ENCODE data around the gene TRERF1. TPM values are rescaled to one million over a fixed set of nuclear protein-coding genes. Genes with fewer than 3 reads are reported as not detected.

TRERF1 gene
- total RNA-seq, 2 donors from 2014 or later: 33.2 to 35.3 TPM

DNA sequence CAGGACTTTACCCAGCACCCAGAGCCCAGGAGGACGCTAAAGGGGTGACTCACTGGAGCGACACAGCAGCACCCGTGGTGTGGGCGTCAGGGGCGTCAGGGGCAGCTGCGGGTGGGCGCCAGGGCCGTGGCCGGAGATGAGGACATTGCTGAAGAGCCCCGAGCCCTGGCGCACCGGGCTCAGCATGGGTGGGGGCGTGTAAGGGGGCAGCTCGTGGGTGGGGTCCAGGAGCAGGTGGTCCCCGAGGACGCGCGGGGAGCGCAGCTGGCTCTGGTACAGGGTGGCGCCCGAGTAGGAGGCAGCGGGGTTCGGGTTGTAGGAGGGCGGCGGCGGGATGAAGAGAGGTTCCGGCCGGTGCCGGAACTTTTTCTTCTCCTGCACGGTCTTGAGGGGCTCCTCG is 192.4 kb downstream of the TRERF1 start:
- Mint-ChIP-seq H3K27ac (no peak overlapping the region), H3K4me3 (no peak overlapping the region), H3K27me3 (no peaks in the 10 kb centered on the region), H3K9me3 (no peaks in the 10 kb centered on the region), H3K36me3 (peaks cover 9% of the 10 kb centered on the region), H3K4me1 (ENCODE audit: low read depth in 2 of 2) (peaks cover 14 to 15% of the 10 kb centered on the region in 2 donors)
- DNase-seq (ENCODE audit: low spot score) (no peak), ATAC-seq (no peak)

DNA sequence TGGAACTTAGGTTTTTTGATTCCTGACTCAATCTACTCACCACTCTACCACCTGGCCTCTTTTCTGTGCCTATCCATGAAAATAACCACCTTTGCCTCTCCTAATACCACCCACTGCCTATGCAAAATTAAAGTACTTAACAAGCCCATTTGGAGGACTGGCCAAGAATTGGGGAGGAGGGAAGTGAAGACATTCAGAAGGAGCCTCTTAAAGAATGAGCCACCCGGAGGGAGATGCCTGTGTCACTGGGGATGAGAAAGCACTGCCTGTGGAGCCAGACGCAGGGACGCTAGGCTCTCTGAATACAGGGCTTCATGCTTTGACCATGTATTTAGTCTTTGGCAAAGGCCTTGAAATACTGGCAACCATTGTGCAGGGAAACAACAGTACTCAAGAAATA is 194.1 kb downstream of the TRERF1 start:
- no peak overlapping the region for H3K4me3 Mint-ChIP-seq
- peaks cover 17 to 21% of the 10 kb centered on the region in 2 donors for H3K4me1 Mint-ChIP-seq (ENCODE audit: low read depth in 2 of 2)
- no peak for ATAC-seq
- H3K9me3 Mint-ChIP-seq: no peaks in the 10 kb centered on the region
- no peaks in the 10 kb centered on the region for H3K27me3 Mint-ChIP-seq
- no peak for DNase-seq (ENCODE audit: low spot score)
- H3K27ac Mint-ChIP-seq: no peak overlapping the region
- peaks cover 14% of the 10 kb centered on the region for H3K36me3 Mint-ChIP-seq

- Mint-ChIP-seq H3K4me3 (no peak overlapping the region), H3K9me3 (no peaks in the 10 kb centered on the region), H3K4me1 (ENCODE audit: low read depth in 2 of 2) (peaks cover 20 to 24% of the 10 kb centered on the region in 2 donors), H3K36me3 (peaks cover 14% of the 10 kb centered on the region), H3K27ac (peak overlapping the region in 1 of 2 donors; percentile 61), H3K27me3 (no peaks in the 10 kb centered on the region)
- no peak for ATAC-seq
- no peak for DNase-seq (ENCODE audit: low spot score)
Measured at GRCh38 chr6:42257063-42257462, 194.7 kb downstream of the TRERF1 start.

GRCh38 chr6:42255050-42255449 is 196.7 kb downstream of the TRERF1 start:
- ATAC-seq: no peak

DNA sequence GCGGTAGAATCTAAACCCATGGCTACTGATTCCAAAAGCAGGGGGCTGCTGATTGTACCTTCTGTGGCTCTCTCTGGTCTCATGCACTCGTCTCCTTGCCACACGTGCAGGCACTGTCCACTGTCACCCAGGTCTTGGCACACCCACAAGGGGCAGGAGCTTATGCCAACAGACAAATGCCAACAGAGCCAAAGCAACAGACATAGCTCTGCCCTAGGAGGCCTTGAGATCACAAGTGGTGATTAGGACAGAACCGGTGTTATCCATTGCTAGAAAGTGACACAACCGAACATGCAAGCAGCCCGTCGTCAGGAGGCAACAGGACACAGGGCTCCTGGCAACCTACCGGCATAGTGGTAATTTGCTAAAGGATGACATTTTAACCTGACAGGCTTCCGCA is 197.2 kb downstream of the TRERF1 start:
- DNase-seq (ENCODE audit: low spot score): no peak
- H3K9me3 Mint-ChIP-seq: no peaks in the 10 kb centered on the region
- peaks cover 14% of the 10 kb centered on the region for H3K36me3 Mint-ChIP-seq
- no peaks in the 10 kb centered on the region for H3K27me3 Mint-ChIP-seq
- no peak overlapping the region for H3K27ac Mint-ChIP-seq
- peaks cover 13 to 15% of the 10 kb centered on the region in 2 donors for H3K4me1 Mint-ChIP-seq (ENCODE audit: low read depth in 2 of 2)
- peak in 1 of 2 donors; percentile 21 for ATAC-seq
- H3K4me3 Mint-ChIP-seq: no peak overlapping the region

More at GRCh38 chr6:42255050-42255449, 196.7 kb downstream of the TRERF1 start:
- H3K27ac Mint-ChIP-seq: peak overlapping the region in 1 of 2 donors; percentile 41
- peaks cover 14% of the 10 kb centered on the region for H3K36me3 Mint-ChIP-seq
- H3K4me1 Mint-ChIP-seq (ENCODE audit: low read depth in 2 of 2): peaks cover 13 to 15% of the 10 kb centered on the region in 2 donors
- H3K4me3 Mint-ChIP-seq: no peak overlapping the region
- H3K27me3 Mint-ChIP-seq: no peaks in the 10 kb centered on the region
- no peaks in the 10 kb centered on the region for H3K9me3 Mint-ChIP-seq
- DNase-seq (ENCODE audit: low spot score): no peak

- Mint-ChIP-seq H3K27me3 (no peaks in the 10 kb centered on the region), H3K36me3 (peaks cover 14% of the 10 kb centered on the region), H3K9me3 (no peaks in the 10 kb centered on the region), H3K4me1 (ENCODE audit: low read depth in 2 of 2) (peaks cover 13 to 15% of the 10 kb centered on the region in 2 donors), H3K4me3 (no peak overlapping the region), H3K27ac (peak overlapping the region; percentile 50 to 51)
- DNase-seq (ENCODE audit: low spot score) (no peak), ATAC-seq (no peak)
Measured at GRCh38 chr6:42251911-42252637, 199.7 kb downstream of the TRERF1 start.

DNA sequence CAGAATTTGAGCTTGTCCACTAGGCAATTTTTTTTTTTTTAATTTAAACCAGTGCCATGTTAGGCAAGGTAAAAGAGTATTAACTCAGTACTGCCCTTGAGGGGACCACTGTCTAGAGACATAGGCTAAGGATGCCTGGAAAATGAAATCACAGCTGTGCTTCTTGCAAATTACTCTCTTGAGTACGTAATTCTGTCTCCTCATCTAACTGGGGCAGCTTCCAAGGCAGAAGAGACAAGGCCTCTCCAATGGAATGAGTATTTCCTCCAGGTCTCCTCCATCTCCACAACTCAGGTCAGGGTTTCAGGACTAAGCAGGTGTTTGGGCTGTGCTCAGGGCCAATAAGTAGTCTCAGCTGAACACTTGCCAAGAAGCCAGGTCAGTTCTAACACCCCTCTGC is 200.2 kb downstream of the TRERF1 start:
- Mint-ChIP-seq H3K27ac (peak overlapping the region in 1 of 2 donors; percentile 50), H3K36me3 (peaks cover 12% of the 10 kb centered on the region), H3K27me3 (no peaks in the 10 kb centered on the region), H3K4me1 (ENCODE audit: low read depth in 2 of 2) (peaks cover 13 to 15% of the 10 kb centered on the region in 2 donors), H3K4me3 (no peak overlapping the region), H3K9me3 (no peaks in the 10 kb centered on the region)
- no peak for ATAC-seq
- DNase-seq (ENCODE audit: low spot score): no peak

- Mint-ChIP-seq H3K27ac (no peak overlapping the region), H3K4me1 (ENCODE audit: low read depth in 2 of 2) (peaks cover 13 to 15% of the 10 kb centered on the region in 2 donors), H3K36me3 (peaks cover 10% of the 10 kb centered on the region), H3K9me3 (no peaks in the 10 kb centered on the region), H3K27me3 (no peaks in the 10 kb centered on the region), H3K4me3 (no peak overlapping the region)
- DNase-seq (ENCODE audit: low spot score) (no peak), ATAC-seq (no peak)
Measured at GRCh38 chr6:42250274-42250931, 201.3 kb downstream of the TRERF1 start.

- ATAC-seq: no peak
- Mint-ChIP-seq H3K27me3 (no peaks in the 10 kb centered on the region), H3K27ac (no peak overlapping the region), H3K4me1 (ENCODE audit: low read depth in 2 of 2) (peaks cover 13 to 15% of the 10 kb centered on the region in 2 donors), H3K4me3 (no peak overlapping the region), H3K36me3 (peaks cover 10% of the 10 kb centered on the region), H3K9me3 (no peaks in the 10 kb centered on the region)
- no peak for DNase-seq (ENCODE audit: low spot score)
Measured at GRCh38 chr6:42249279-42249678, 202.4 kb downstream of the TRERF1 start.

- Mint-ChIP-seq H3K4me1 (ENCODE audit: low read depth in 2 of 2) (peaks cover 16 to 18% of the 10 kb centered on the region in 2 donors), H3K4me3 (no peak overlapping the region)
Measured at GRCh38 chr6:42243046-42243445, 208.7 kb downstream of the TRERF1 start.

GRCh38 chr6:42241915-42242314 is 209.8 kb downstream of the TRERF1 start:
- no peak for ATAC-seq
- H3K36me3 Mint-ChIP-seq: peaks cover 11% of the 10 kb centered on the region
- DNase-seq (ENCODE audit: low spot score): no peak
- no peaks in the 10 kb centered on the region for H3K9me3 Mint-ChIP-seq
- H3K4me1 Mint-ChIP-seq (ENCODE audit: low read depth in 2 of 2): peaks cover 18 to 25% of the 10 kb centered on the region in 2 donors
- no peak overlapping the region for H3K27ac Mint-ChIP-seq
- no peak overlapping the region for H3K4me3 Mint-ChIP-seq
- no peaks in the 10 kb centered on the region for H3K27me3 Mint-ChIP-seq

More at GRCh38 chr6:42243046-42243445, 208.7 kb downstream of the TRERF1 start:
- H3K27me3 Mint-ChIP-seq: no peaks in the 10 kb centered on the region
- no peak for DNase-seq (ENCODE audit: low spot score)
- H3K36me3 Mint-ChIP-seq: peaks cover 12% of the 10 kb centered on the region
- H3K27ac Mint-ChIP-seq: no peak overlapping the region
- no peaks in the 10 kb centered on the region for H3K9me3 Mint-ChIP-seq
- ATAC-seq: no peak

GRCh38 chr6:42239736-42240375 is 211.9 kb downstream of the TRERF1 start:
- H3K36me3 Mint-ChIP-seq: peaks cover 8% of the 10 kb centered on the region
- peak overlapping the region; percentile 31 to 91 for H3K27ac Mint-ChIP-seq
- H3K27me3 Mint-ChIP-seq: no peaks in the 10 kb centered on the region
- DNase-seq (ENCODE audit: low spot score): no peak
- H3K4me3 Mint-ChIP-seq: no peak overlapping the region
- no peaks in the 10 kb centered on the region for H3K9me3 Mint-ChIP-seq
- peaks cover 25 to 32% of the 10 kb centered on the region in 2 donors for H3K4me1 Mint-ChIP-seq (ENCODE audit: low read depth in 2 of 2)
- no peak for ATAC-seq

GRCh38 chr6:42239333-42239732 is 212.4 kb downstream of the TRERF1 start:
- no peak for ATAC-seq
- Mint-ChIP-seq H3K9me3 (no peaks in the 10 kb centered on the region), H3K27ac (peak overlapping the region; percentile 31 to 91), H3K27me3 (no peaks in the 10 kb centered on the region), H3K4me1 (ENCODE audit: low read depth in 2 of 2) (peaks cover 25 to 32% of the 10 kb centered on the region in 2 donors), H3K4me3 (no peak overlapping the region), H3K36me3 (peaks cover 8% of the 10 kb centered on the region)
- DNase-seq (ENCODE audit: low spot score): no peak

- Mint-ChIP-seq H3K4me3 (no peak overlapping the region), H3K4me1 (ENCODE audit: low read depth in 2 of 2) (peaks cover 25 to 32% of the 10 kb centered on the region in 2 donors), H3K36me3 (peaks cover 8% of the 10 kb centered on the region), H3K27ac (peak overlapping the region in 1 of 2 donors; percentile 79), H3K9me3 (no peaks in the 10 kb centered on the region), H3K27me3 (no peaks in the 10 kb centered on the region)
- no peak for DNase-seq (ENCODE audit: low spot score)
- ATAC-seq: no peak
Measured at GRCh38 chr6:42237857-42238256, 213.9 kb downstream of the TRERF1 start.

Measured in natural killer cell treated with Interleukin-12 subunit alpha and Interleukin-12 subunit beta and Interleukin-15 and Interleukin-18, amount 100 ng/mL, for 72 hours (primary cell).